GM18870 (cell line): Measurements from ENCODE around the gene GPR157.
A peak's percentile ranks its signal among the peaks of the same experiment; 100 is the strongest.
"Not testable (repeated sequence)": the region's sequence is repeated elsewhere in the genome, so short reads cannot be mapped to it uniquely, and the experiment has no call there.

ENCODE experiments used
- ATAC-seq: cut with Tn5 transposase; IDR thresholded peaks from one replicate; pipeline ENCODE4 v1.9.1; 2021; ENCODE audit warnings: moderate library complexity; ENCODE audit not compliant: unreplicated experiment

GPR157 gene

GRCh38 chr1:9146156-9146555 is 17.3 kb upstream of the GPR157 start:
- no peak for ATAC-seq

- no peak for ATAC-seq
Measured at GRCh38 chr1:9145714-9146113, 16.8 kb upstream of the GPR157 start.

GRCh38 chr1:9145021-9145668 is 16.2 kb upstream of the GPR157 start:
- no peak for ATAC-seq

DNA sequence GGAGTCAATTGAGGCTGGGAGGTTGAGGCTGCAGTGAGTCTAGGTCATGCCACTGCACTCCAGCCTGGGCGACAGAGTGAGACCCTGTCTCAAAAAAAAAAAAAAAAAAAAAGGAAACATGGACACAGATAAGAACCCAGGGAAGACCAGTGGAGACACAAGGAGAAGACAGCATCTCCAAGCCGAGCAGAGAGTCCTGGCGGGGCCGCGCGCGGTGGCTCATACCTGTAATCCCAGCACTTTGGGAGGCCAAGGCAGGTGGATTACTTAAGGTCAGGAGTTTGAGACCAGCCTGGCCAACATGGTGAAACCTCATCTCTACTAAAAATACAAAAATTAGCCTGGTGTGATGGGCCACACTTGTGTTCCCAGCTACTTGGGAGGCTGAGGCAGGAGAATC is 15.6 kb upstream of the GPR157 start:
- not testable (repeated sequence) for ATAC-seq

- ATAC-seq = no peak
Measured at GRCh38 chr1:9143250-9143649, 14.3 kb upstream of the GPR157 start.

GRCh38 chr1:9139930-9140329 is 11.0 kb upstream of the GPR157 start:
- ATAC-seq = no peak

DNA sequence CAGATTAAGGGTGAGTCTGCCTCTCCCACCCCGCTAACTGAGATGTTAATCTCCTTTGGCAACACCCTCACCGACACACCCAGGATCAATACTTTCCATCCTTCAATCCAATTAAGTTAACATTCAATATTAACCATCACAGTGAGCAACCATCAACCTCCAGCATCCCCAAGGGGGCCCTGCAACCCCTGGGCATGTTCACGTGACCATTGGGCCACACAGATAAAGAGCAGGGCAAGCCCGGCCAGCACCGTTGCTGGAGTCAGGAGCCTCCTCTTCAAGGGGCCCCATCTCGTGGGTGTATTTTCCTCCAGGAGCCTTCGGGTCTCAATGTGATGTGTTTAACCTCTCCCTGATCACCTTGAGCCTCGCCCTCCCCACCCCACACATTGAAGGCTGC is 8.0 kb upstream of the GPR157 start:
- ATAC-seq = no peak

DNA sequence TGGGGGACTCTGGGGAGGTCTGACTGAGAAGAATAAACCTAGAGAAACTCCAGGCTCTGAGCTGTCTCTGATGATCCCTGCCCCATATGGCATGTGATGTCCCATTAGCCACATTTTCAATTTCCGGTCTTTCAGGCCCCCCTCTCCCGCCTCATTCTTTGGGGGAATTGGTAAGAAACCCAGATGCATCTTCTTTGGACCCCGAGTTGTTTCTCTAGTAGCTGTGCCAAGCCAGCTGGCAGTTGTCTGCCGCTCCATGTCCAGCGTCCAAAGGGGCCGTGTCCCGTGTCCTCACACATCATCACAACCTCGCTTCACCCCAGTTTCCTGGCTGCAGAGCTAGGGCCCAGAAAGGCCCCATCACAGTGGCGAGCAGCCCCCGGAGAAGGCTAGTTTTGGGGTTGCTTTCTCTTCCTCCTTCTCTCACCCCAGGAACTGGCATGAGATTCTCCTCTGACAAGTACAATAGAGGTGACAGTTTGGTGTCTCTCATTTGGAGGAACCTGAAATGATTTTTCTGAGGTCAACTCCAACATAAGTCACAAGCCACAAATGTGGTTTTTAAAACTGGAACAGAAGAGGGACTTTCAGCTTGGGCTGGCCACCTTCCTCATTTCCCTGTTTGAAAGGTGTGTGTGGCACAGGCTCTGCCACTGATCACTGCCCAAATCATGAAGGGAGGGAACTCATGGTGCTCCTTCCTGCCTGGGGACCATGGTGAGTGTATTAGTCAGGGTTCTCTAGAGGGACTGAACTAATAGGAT is 6.4 kb upstream of the GPR157 start:
- no peak for ATAC-seq

- no peak for ATAC-seq
Measured at GRCh38 chr1:9133870-9134585, 5.1 kb upstream of the GPR157 start.

DNA sequence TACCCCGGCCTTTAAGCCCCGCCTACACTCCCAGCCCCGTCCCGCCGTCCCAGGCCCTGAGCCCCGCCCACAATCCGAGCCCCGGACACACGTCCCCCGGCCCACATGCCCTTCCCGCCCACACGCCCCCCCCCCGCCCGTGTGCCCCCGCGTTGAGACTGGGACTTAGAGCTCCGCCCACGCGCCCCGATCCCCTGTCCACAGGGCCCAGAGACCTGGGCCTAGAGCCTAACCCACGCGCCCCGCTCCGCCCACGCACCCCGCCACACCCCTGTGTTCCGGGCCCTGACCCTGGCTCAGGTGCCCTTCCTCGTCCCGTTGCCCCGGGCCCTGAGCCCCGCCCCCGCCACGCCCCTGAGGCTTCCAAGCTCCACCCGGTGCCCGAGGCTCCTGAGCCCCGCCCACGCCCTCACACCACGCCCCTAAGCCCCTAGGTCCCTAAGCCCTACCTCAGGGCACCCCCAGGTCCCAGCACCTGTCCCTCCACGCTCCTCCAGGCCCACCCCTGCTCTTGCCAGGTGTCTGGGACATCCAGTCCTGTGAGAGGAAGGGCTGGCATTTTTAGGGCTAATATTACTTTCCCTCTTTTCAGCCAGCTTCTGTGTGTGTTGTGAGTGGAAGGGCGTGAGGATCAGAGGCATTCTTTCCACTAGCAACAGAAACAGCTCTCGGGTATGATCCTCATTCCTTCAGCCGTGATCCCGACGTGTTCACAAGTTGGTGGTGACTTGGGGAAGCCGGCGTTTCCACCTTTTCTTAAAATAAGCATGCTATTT is 552 bp upstream of the GPR157 start:
- no peak for ATAC-seq

DNA sequence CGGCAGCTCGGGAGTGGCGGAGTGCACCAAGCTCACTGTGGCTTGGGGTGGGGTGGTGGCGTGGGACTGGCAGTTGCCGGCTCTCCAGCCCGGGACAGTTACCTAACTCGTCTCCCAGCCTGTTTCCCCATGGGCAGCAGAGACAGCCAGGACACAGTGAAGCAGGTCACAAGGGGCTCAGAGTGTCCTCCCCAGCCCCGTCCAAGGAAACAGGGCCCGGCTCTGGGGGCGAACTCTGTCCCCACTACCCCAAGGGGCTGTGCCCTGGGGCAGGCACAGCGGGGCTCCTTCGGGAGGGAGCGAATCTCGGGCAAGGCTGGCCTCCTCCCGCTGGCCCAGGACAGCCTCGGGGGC is 759 bp downstream of the GPR157 start:
- no peak for ATAC-seq

- ATAC-seq = no peak
Measured at GRCh38 chr1:9127395-9128165, 1.3 kb downstream of the GPR157 start.

DNA sequence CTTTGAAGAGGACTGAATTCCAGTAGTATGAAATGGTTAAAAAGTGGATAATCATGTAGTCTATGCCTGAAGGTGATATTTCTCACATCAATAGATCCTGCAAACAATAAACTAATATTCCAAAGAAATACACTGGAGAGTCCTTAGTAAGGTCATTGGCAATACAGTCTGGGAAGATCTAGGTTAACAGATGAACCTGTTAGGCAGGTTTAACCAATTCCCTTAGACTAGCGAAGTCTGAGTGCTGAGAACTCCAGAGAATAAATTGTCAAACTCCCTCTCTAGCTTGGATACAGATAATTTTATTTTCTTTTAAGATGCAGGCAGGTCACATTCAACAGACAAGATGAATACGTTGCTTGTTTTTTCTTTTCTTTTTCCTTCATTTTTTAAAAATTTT is 2.4 kb downstream of the GPR157 start:
- ATAC-seq = no peak

- not testable (repeated sequence) for ATAC-seq
Measured at GRCh38 chr1:9125847-9126246, 3.1 kb downstream of the GPR157 start.

- no peak for ATAC-seq
Measured at GRCh38 chr1:9125325-9125724, 3.6 kb downstream of the GPR157 start.

GRCh38 chr1:9124389-9124788 is 4.5 kb downstream of the GPR157 start:
- ATAC-seq = not testable (repeated sequence)

DNA sequence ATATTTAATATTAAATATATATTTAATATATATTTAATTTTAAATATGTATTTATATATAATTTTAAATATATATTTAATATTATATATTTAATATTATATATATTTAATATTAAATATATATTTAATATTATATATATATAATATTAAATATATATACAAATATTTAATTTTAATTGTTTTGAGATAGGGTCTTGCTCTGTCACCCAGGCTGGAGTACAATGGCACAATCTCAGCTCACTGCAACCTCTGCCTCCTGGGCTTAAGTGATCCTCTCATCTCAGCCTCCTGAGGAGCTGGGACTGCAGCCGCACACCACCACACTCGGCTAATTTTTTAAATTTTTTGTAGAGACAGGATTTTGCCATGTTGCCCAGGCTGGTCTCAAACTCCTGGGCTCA is 5.2 kb downstream of the GPR157 start:
- not testable (repeated sequence) for ATAC-seq

GRCh38 chr1:9121496-9122409 is 7.1 kb downstream of the GPR157 start:
- peak; percentile 51 for ATAC-seq

- no peak for ATAC-seq
Measured at GRCh38 chr1:9120312-9120958, 8.5 kb downstream of the GPR157 start.
